Fibroblast of mammary gland (primary cell): ENCODE measurements around the gene MYH14.

Experiments
- DNase-seq: peaks from one replicate; pipeline ENCODE4 v3.0.0-alpha.2; 2010; ENCODE audit warnings: low read depth
- H3K4me3 ChIP-seq: 2 replicates; pipeline ENCODE4 v1.5.1; 2011; ENCODE audit warnings: low read depth, mild to moderate bottlenecking, low read length, moderate library complexity; ENCODE audit not compliant: control insufficient read depth
- TF ChIP-seq, protein P1 (sequence below): conservative IDR thresholded peaks from 2 replicates; pipeline ENCODE4 v1.5.1; 2011; ENCODE audit warnings: low read depth, low read length, inconsistent platforms; ENCODE audit not compliant: control insufficient read depth, insufficient read depth

Gene MYH14

DNA sequence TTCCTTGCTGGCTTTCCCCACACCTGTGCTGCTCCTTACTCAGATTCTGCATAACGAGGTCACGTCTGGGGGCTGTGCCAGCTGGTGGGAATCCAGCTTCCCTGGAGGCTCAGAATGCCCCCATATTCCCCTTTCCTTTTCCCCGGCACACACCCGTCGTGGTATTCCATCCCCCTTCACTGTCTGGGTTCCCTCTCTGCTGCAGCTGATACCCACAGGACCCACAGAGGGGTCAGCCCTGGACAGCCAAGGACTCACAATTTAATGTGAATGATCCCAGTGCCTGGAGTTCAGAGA lies 4.2 kb upstream of the MYH14 start:
- TF ChIP-seq, protein P1, sequence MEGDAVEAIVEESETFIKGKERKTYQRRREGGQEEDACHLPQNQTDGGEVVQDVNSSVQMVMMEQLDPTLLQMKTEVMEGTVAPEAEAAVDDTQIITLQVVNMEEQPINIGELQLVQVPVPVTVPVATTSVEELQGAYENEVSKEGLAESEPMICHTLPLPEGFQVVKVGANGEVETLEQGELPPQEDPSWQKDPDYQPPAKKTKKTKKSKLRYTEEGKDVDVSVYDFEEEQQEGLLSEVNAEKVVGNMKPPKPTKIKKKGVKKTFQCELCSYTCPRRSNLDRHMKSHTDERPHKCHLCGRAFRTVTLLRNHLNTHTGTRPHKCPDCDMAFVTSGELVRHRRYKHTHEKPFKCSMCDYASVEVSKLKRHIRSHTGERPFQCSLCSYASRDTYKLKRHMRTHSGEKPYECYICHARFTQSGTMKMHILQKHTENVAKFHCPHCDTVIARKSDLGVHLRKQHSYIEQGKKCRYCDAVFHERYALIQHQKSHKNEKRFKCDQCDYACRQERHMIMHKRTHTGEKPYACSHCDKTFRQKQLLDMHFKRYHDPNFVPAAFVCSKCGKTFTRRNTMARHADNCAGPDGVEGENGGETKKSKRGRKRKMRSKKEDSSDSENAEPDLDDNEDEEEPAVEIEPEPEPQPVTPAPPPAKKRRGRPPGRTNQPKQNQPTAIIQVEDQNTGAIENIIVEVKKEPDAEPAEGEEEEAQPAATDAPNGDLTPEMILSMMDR, result no peak
- no peak for DNase-seq
- no peak overlapping the region for H3K4me3 ChIP-seq

DNA sequence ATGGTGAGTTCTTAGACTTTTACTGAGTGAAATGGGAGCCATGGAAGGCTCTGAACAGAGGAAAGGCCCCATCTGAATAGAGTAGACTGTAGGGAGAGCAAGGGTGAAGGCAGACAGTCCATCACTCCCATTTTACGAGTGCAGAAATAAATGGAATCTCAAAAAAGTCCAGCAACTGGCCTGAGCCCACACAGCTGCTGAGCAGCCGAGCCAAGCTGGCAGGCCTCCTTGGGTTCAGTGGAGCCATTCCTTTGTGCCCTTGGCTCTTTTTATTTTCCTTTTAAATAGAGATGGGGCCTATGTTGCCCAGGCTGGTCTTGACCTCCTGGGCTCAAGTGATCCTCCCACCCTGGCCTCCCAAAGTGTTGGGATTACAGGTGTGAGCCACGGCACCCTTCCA lies 1.0 kb upstream of the MYH14 start:
- DNase-seq, result no peak
- H3K4me3 ChIP-seq, result no peak overlapping the region

DNA sequence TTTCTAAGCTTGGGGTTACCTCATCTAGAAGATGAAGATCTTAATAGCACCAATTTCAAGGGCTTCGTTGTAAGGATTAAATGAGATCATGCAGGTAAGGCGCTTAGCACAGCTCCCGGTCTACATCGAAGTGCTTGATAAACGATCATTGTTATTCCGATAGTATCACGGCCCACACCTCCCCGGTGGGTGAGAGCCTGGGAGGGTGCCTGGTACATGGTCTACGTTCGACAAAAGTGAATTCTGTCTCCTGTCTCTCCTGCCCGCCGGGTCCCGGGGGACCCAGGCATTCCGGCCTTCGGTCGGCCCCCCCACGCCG lies 501 bp upstream of the MYH14 start:
- DNase-seq, result no peak
- TF ChIP-seq, protein P1, result no peak
- no peak overlapping the region for H3K4me3 ChIP-seq

More for the DNA sequence above, 1.0 kb upstream of the MYH14 start:
- TF ChIP-seq, protein P1, result no peak

DNA sequence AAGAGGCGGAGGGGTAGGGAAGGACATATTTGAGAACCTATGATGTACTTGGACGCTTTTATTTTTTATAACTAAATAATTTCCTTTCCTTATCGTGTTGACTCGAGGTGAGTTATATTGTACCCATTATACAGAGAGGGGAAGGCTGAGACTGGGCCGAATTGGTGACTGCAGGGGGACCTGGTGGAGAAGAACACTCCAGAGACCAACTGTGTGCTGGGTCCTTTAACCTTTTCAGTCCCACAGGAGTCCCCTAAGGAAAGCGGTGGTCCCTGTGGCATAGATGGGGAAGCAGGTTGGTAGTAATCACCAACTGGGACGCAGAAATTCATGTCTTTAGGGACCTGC lies 633 bp downstream of the MYH14 start:
- DNase-seq, result no peak
- H3K4me3 ChIP-seq, result no peak overlapping the region
- TF ChIP-seq, protein P1, result no peak

DNA sequence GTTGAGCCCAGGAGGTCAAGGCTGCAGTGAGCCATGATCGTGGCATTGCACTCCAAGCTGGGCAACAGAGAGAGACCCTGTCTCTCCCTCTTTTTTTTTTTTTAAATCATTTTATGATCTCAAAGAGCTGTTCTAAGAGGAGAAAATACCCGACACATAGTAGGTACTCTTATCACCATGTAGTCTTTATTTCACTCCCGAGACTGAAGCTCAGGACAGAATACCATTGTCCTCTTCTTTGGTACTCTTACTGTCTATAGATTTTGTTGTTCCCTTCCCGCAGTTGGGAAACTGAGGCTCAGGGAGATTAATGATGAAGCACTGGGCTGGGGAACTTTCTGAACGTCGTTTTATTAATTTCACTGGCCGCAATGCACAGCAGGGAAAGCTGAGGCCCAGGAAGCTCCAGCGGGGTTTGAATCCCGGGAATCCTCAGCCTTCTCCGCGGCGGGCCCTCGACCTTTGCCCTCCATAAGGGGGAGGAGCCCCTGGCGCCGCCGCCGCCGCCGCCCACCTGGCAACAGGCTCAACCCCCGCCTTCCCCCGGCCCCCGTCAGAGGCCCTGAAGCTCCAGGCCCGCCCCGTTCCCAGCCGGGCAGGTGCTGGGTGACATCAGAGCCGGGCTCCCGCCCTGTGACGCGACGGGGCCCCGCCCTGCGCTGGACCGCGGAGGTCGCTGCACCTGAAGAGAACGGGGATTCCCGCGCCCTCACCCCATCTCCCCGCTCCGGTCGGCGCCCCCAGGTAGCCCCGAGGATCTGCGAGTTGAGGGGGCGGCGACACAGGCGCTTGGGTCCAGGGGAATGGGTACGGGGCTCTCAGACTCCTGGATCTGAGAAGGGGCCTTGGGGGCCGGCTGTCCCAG lies 1.6 kb downstream of the MYH14 start:
- TF ChIP-seq, protein P1, result no peak
- no peak overlapping the region for H3K4me3 ChIP-seq
- DNase-seq, result no peak

DNA sequence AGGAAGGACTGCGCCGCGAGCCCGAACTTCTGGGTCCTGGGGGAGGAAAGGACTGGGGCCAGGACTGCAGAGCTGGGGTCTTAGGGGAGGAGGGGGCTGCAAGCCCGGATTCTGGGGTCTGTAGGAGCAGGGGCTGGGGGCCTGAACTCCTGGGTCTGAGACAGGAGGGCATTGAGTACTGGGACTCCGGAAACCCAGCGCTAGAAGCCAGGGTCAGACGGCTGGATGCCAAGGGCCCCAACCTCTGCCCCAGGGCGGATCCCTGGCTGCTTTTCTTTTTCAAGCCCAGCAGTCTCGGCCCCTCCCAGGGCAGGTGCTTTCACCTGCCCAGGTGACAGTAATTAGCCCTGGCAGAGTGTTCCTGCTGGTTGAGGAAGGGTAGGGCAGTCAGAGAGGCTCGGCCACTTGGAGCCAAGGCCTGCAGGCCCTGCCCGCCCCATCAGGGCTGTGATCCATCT lies 2.3 kb downstream of the MYH14 start:
- no peak overlapping the region for H3K4me3 ChIP-seq
- TF ChIP-seq, protein P1, result no peak
- DNase-seq, result no peak

DNA sequence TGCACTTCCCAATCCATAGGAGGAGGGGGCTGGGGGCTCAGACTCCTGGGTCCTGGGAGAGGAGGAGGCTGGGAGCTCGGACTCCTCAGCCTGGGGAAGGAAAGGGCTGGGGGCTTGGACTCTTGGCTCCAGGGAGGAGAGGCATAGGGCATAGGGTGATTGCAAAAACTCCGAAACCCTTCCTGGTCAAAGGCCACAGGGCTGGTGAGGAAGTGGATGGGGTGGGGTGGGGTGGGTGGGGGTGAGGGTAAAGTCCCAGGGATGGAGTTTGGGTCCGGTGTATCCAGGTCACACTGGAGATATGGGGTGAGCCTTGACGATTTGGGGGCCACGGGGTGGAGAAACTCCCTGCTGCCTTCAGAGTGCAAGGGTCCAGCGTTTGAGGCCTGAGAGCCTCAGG lies 2.8 kb downstream of the MYH14 start:
- no peak for DNase-seq
- H3K4me3 ChIP-seq, result no peak overlapping the region
- TF ChIP-seq, protein P1, result no peak
